ENCODE results near the gene ATXN2L. TPM values are rescaled to one million over a fixed set of nuclear protein-coding genes. Genes with fewer than 3 reads are reported as not detected.

Gene ATXN2L
- total and polyA plus RNA-seq, 2 of the 13 experiments (the other 11 are each of a cell fraction or from before 2014, with no cell fraction given) = 40.8 to 55.1 TPM

DNA sequence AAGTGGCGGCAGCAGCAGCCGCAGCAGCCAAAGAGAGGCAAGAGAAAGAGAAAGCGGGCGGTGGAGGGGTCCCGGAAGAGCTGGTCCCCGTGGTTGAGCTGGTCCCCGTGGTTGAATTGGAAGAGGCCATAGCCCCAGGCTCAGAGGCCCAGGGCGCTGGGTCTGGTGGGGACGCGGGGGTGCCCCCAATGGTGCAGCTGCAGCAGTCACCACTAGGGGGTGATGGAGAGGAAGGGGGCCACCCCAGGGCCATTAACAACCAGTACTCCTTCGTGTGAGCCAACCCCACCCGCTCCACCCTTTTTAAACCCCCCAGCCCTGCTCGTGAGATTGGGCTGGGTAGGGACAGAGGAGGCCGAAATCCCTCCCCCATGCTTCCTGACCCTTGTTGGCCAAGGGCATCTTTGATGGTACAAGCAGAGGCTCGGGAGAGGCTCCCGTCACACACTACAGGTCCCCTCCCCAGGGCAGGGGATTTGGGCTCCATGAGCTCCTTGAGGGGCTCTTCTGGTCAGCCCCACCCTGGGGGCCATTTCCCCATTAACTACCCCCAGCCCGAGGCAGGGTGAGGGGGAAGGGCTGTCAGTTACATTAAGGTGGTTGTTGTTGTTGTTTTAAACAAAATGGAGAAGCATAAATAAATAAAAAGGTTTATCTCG, 50.9 kb downstream of the ATXN2L start (continued):
- TF ChIP-seq ZBTB38 (CRISPR knock-in tag; IDR thresholded peaks at IDR 0.05) = 0 out of 2 replicates have a peak, but pooled peaks have one; percentile 16
- no peak for TF ChIP-seq SRSF4 (IDR thresholded peaks at IDR 0.05; ENCODE audit: low read depth, low read length, poor library complexity, severe bottlenecking)
- no peak for TF ChIP-seq PHF8 (CRISPR knock-in tag; IDR thresholded peaks at IDR 0.05)
- TF ChIP-seq, protein P1, sequence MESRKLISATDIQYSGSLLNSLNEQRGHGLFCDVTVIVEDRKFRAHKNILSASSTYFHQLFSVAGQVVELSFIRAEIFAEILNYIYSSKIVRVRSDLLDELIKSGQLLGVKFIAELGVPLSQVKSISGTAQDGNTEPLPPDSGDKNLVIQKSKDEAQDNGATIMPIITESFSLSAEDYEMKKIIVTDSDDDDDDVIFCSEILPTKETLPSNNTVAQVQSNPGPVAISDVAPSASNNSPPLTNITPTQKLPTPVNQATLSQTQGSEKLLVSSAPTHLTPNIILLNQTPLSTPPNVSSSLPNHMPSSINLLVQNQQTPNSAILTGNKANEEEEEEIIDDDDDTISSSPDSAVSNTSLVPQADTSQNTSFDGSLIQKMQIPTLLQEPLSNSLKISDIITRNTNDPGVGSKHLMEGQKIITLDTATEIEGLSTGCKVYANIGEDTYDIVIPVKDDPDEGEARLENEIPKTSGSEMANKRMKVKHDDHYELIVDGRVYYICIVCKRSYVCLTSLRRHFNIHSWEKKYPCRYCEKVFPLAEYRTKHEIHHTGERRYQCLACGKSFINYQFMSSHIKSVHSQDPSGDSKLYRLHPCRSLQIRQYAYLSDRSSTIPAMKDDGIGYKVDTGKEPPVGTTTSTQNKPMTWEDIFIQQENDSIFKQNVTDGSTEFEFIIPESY (CRISPR knock-in tag; IDR thresholded peaks at IDR 0.05) = peak; percentile 99
- peak; percentile 93 for TF ChIP-seq ZNF740 (CRISPR knock-in tag; IDR thresholded peaks at IDR 0.05)
- no peak for TF ChIP-seq CBX2 (IDR thresholded peaks at IDR 0.05; ENCODE audit: low read depth, low read length)
- no peak for TF ChIP-seq CBX2 (CRISPR knock-in tag; IDR thresholded peaks at IDR 0.05; ENCODE audit: low read depth)
- TF ChIP-seq KDM2A (CRISPR knock-in tag; IDR thresholded peaks at IDR 0.05; ENCODE audit: borderline replicate concordance, low read depth) = 0 out of 2 replicates have a peak, but pooled peaks have one; percentile 31
- no peak for TF ChIP-seq ZNF614 (CRISPR knock-in tag; IDR thresholded peaks at IDR 0.05; ENCODE audit: borderline replicate concordance)
- peak; percentile 73; the same call in 1 of the 2 replicates for TF ChIP-seq EED (CRISPR knock-in tag; IDR thresholded peaks at IDR 0.05)
- peak; percentile 14 for TF ChIP-seq YY1 (IDR thresholded peaks at IDR 0.05; ENCODE audit: insufficient read depth, insufficient replicate concordance, low read depth, low read length)
- no peak for TF ChIP-seq ZNF598 (CRISPR knock-in tag; IDR thresholded peaks at IDR 0.05; ENCODE audit: borderline replicate concordance)
- peak; percentile 69; the same call in 1 of the 2 replicates for TF ChIP-seq MAZ (IDR thresholded peaks at IDR 0.05; ENCODE audit: borderline replicate concordance, low read depth, low read length)
- 0 out of 2 replicates have a peak, but pooled peaks have one; percentile 31 for TF ChIP-seq MAZ (CRISPR knock-in tag; IDR thresholded peaks at IDR 0.05; ENCODE audit: low read depth)
- TF ChIP-seq ZNF704 (CRISPR knock-in tag; IDR thresholded peaks at IDR 0.05; ENCODE audit: borderline replicate concordance) = 0 out of 2 replicates have a peak, but pooled peaks have one; percentile 0
- TF ChIP-seq ZNF574 (CRISPR knock-in tag; IDR thresholded peaks at IDR 0.05) = peak; percentile 57; the same call in 1 of the 2 replicates
- TF ChIP-seq ZNF737 (CRISPR knock-in tag; IDR thresholded peaks at IDR 0.05; ENCODE audit: borderline replicate concordance) = no peak
- no peak for TF ChIP-seq GABPA (IDR thresholded peaks at IDR 0.05; ENCODE audit: low read depth, low read length)
- no peak for TF ChIP-seq GABPA (CRISPR knock-in tag; IDR thresholded peaks at IDR 0.05; ENCODE audit: low read depth)
- TF ChIP-seq SMC3 (IDR thresholded peaks at IDR 0.05; ENCODE audit: low read length) = peak; percentile 57
- TF ChIP-seq, protein P2, sequence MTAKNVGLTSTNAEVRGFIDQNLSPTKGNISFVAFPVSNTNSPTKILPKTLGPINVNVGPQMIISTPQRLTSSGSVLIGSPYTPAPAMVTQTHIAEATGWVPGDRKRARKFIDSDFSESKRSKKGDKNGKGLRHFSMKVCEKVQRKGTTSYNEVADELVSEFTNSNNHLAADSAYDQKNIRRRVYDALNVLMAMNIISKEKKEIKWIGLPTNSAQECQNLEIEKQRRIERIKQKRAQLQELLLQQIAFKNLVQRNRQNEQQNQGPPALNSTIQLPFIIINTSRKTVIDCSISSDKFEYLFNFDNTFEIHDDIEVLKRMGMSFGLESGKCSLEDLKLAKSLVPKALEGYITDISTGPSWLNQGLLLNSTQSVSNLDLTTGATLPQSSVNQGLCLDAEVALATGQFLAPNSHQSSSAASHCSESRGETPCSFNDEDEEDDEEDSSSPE (CRISPR knock-in tag; IDR thresholded peaks at IDR 0.05) = no peak
- TF ChIP-seq KAT7 (CRISPR knock-in tag; IDR thresholded peaks at IDR 0.05; ENCODE audit: borderline replicate concordance) = no peak
